Measurements from ENCODE around the gene MC3R.

DNA sequence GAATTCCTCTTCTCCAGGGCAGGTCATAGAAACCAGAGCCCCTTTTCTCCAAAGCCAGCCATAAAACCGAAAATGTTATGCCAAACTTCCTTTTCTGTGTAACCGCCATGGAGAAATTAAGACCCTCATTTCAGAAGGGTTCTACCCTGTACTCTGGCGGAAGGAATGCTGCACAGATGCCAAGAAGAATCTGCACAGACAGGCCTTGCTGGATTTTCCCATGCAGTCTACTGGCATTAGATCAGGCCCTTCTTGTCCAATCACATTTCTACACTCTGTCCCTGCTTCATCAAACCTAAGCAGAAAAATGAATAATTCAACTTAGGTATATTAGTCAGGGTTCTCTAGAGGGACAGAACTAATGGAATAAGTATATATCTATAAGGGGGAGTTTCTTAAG lies 43.2 kb upstream of the MC3R start:
- TF ChIP-seq CTCF (IDR thresholded peaks at IDR 0.05) (no peak), POLR2A (IDR thresholded peaks at IDR 0.05) (no peak), POLR2AphosphoS5 (IDR thresholded peaks at IDR 0.05) (no peak), EP300 (IDR thresholded peaks at IDR 0.05) (no peak)
